ENCODE measurements around the gene NAPSA. TPM values are rescaled to one million over a fixed set of nuclear protein-coding genes. Genes with fewer than 3 reads are reported as not detected.
A peak's percentile ranks its signal among the peaks of the same experiment; 100 is the strongest.

Gene NAPSA
- total and polyA plus RNA-seq, 9 of the 15 experiments (the other 6 are each of a cell fraction or from before 2014, with no cell fraction given) = 0.25 to 1.9 (median 0.69) TPM

DNA sequence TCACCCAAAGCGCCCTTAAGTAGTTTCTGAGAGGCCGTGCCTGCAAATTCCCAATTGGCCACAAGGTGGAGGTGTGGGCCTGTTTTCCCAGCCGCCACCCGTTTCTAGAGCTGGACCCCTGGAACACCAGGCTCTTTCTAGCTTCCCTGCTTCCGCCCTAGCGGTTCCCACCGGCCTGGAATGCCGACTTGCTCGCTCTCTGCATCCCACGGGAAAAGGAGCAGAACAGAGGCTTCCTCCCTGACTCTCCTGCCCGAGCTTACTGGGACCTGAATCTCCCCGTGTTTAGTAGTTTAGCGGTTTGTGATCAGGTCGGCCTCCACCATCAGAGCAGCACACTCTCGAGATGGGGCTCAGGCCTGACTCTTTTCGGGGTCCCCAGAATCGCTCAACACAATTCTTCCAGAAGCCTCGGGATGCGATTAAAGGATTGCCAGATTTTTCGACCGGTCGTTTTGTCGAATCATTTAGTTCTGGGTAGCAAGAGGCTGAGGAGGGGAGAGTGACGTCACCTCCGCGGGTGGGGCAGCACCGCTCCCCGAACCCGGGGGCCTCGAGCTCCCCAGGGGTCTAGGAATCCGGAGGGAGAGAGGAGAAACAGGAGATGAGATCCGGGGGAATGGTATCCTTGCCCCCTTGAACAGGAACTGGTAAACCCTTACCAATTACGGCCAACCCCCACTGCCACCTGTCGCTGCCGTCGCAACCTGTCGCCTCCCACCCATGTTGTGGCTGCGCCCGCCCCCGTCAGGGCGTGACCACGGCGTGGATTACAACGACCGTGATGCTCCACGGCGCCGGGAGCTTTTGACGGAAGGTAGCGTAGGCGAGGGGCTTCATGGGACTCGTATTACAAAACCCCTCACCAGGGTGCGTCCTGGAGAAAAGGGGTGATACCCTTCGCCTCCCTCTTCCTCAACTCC is 8.0 kb downstream of the NAPSA start (continued):
- TF ChIP-seq, protein P1, sequence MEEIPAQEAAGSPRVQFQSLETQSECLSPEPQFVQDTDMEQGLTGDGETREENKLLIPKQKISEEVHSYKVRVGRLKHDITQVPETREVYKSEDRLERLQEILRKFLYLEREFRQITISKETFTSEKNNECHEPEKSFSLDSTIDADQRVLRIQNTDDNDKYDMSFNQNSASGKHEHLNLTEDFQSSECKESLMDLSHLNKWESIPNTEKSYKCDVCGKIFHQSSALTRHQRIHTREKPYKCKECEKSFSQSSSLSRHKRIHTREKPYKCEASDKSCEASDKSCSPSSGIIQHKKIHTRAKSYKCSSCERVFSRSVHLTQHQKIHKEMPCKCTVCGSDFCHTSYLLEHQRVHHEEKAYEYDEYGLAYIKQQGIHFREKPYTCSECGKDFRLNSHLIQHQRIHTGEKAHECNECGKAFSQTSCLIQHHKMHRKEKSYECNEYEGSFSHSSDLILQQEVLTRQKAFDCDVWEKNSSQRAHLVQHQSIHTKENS (CRISPR knock-in tag; IDR thresholded peaks at IDR 0.05) = no peak
- no peak for TF ChIP-seq CCAR2 (IDR thresholded peaks at IDR 0.05; ENCODE audit: low read depth, low read length)
- peak; percentile 45; the same call in 1 of the 2 replicates for TF ChIP-seq POLR2AphosphoS5 (IDR thresholded peaks at IDR 0.05; ENCODE audit: control insufficient read depth, insufficient read depth, low read depth, low read length)
- TF ChIP-seq ZBTB8A (IDR thresholded peaks at IDR 0.05; ENCODE audit: partially characterized antibody) = no peak
- no peak for TF ChIP-seq POLR3G (IDR thresholded peaks at IDR 0.05; ENCODE audit: extremely low read depth, insufficient read length, insufficient replicate concordance)
- no peak for TF ChIP-seq PTRF (tag; IDR thresholded peaks at IDR 0.05)
- TF ChIP-seq ZNF668 (CRISPR knock-in tag; IDR thresholded peaks at IDR 0.05) = no peak
- no peak for TF ChIP-seq PCBP1 (IDR thresholded peaks at IDR 0.05; ENCODE audit: low read depth, low read length, poor library complexity, severe bottlenecking)
- peak; percentile 86 to 91 for TF ChIP-seq RAD21 (CRISPR knock-in tag; conservative IDR thresholded peaks at IDR 0.05 in 1 of 2, IDR thresholded peaks at IDR 0.05 in 1 of 2)
- TF ChIP-seq ARHGAP35 (IDR thresholded peaks at IDR 0.05; ENCODE audit: partially characterized antibody) = peak; percentile 6
- no peak for TF ChIP-seq ZC3H11A (IDR thresholded peaks at IDR 0.05; ENCODE audit: low read depth, low read length)
- TF ChIP-seq ZKSCAN3 (CRISPR knock-in tag; IDR thresholded peaks at IDR 0.05) = no peak
- TF ChIP-seq KLF16 (IDR thresholded peaks at IDR 0.05) = peak; percentile 23; the same call in 1 of the 2 replicates
- no peak for TF ChIP-seq NFIX (CRISPR knock-in tag; IDR thresholded peaks at IDR 0.05; ENCODE audit: low read depth)
- TF ChIP-seq ZSCAN29 (IDR thresholded peaks at IDR 0.05) = no peak
- TF ChIP-seq SIRT6 (IDR thresholded peaks at IDR 0.05; ENCODE audit: low read depth, low read length) = no peak
- no peak for TF ChIP-seq HNRNPK (IDR thresholded peaks at IDR 0.05; ENCODE audit: low read depth, low read length, poor library complexity, severe bottlenecking)
- peak; percentile 80; the same call in 1 of the 2 replicates for TF ChIP-seq STAG1 (CRISPR knock-in tag; IDR thresholded peaks at IDR 0.05; ENCODE audit: borderline replicate concordance)
- TF ChIP-seq LARP7 (IDR thresholded peaks at IDR 0.05) = no peak
- no peak for TF ChIP-seq NCOA2 (IDR thresholded peaks at IDR 0.05; ENCODE audit: partially characterized antibody in 2 of 2)
- TF ChIP-seq ARID2 (IDR thresholded peaks at IDR 0.05) = 0 out of 2 replicates have a peak, but pooled peaks have one; percentile 24
- TF ChIP-seq RBM17 (IDR thresholded peaks at IDR 0.05; ENCODE audit: borderline replicate concordance, low read depth, low read length) = no peak
- TF ChIP-seq, protein P2, sequence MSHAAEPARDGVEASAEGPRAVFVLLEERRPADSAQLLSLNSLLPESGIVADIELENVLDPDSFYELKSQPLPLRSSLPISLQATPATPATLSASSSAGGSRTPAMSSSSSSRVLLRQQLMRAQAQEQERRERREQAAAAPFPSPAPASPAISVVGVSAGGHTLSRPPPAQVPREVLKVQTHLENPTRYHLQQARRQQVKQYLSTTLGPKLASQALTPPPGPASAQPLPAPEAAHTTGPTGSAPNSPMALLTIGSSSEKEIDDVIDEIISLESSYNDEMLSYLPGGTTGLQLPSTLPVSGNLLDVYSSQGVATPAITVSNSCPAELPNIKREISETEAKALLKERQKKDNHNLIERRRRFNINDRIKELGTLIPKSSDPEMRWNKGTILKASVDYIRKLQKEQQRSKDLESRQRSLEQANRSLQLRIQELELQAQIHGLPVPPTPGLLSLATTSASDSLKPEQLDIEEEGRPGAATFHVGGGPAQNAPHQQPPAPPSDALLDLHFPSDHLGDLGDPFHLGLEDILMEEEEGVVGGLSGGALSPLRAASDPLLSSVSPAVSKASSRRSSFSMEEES (CRISPR knock-in tag; IDR thresholded peaks at IDR 0.05) = no peak
- peak; percentile 54; the same call in 1 of the 2 replicates for TF ChIP-seq NFE2 (IDR thresholded peaks at IDR 0.05; ENCODE audit: low read depth)
- TF ChIP-seq HBP1 (CRISPR knock-in tag; IDR thresholded peaks at IDR 0.05) = no peak

Measured in K562 (cell line).